Measurements from ENCODE around the gene DDR2.

DNA sequence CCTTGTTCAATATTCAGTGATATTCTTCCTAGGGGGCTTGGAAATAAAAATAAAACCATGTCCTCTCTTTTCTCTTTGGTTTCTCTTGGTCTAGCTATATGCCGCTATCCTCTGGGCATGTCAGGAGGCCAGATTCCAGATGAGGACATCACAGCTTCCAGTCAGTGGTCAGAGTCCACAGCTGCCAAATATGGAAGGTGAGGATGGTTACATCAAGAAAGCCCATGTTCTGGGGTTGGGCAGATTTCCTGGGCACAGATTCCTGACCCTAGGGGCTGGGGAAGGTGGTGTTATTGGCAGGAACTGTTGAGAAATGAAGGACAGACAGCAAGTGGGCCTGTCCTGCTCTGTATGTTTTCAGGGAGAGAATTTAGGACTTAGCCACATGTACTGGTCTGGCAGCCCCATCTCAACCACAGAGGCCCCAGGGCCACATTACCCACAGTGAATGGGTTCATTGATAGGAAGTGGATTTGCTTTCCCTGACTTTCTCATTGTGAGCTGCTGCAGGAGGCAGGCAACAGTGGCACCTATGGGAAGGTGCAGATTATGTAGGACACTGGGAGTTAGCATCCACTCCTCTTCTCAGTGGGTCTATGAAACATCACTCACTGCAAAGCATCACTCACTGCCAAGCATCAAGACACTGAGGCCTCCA is 120.9 kb downstream of the DDR2 start:
- no peak for TF ChIP-seq POLR2A (IDR thresholded peaks at IDR 0.05)
- TF ChIP-seq, protein P1, sequence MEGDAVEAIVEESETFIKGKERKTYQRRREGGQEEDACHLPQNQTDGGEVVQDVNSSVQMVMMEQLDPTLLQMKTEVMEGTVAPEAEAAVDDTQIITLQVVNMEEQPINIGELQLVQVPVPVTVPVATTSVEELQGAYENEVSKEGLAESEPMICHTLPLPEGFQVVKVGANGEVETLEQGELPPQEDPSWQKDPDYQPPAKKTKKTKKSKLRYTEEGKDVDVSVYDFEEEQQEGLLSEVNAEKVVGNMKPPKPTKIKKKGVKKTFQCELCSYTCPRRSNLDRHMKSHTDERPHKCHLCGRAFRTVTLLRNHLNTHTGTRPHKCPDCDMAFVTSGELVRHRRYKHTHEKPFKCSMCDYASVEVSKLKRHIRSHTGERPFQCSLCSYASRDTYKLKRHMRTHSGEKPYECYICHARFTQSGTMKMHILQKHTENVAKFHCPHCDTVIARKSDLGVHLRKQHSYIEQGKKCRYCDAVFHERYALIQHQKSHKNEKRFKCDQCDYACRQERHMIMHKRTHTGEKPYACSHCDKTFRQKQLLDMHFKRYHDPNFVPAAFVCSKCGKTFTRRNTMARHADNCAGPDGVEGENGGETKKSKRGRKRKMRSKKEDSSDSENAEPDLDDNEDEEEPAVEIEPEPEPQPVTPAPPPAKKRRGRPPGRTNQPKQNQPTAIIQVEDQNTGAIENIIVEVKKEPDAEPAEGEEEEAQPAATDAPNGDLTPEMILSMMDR (IDR thresholded peaks at IDR 0.05), result no peak
